Stomach smooth muscle (tissue), 2 donors: ENCODE measurements around the gene HIPK3.

ENCODE experiments used
- H3K27ac ChIP-seq: one replicate; pipeline ENCODE4 v1.7.0; 2013; ENCODE audit warnings: mild to moderate bottlenecking, low read length, inconsistent platforms
- H3K27me3 ChIP-seq, 2 donors: one replicate each; pipeline ENCODE4 v1.7.0; 2013; ENCODE audit warnings: low read length in 2 of 2; ENCODE audit not compliant: insufficient read depth in 2 of 2, control insufficient read depth in 1 of 2
- H3K36me3 ChIP-seq, 2 donors: one replicate each; pipeline ENCODE4 v1.7.0; 2013; ENCODE audit warnings: low read length in 2 of 2; ENCODE audit not compliant: control insufficient read depth in 2 of 2, insufficient read depth in 2 of 2
- H3K4me1 ChIP-seq: one replicate; pipeline ENCODE4 v1.7.0; 2013; ENCODE audit warnings: low read length; ENCODE audit not compliant: control insufficient read depth, insufficient read depth
- H3K4me3 ChIP-seq, 2 donors: one replicate each; pipeline ENCODE4 v1.7.0; 2013; ENCODE audit warnings: low read length in 2 of 2
- H3K9ac ChIP-seq, 2 donors: one replicate each; pipeline ENCODE4 v1.7.0; 2013; ENCODE audit warnings: low read length in 2 of 2, mild to moderate bottlenecking in 1 of 2
- H3K9me3 ChIP-seq, 2 donors: one replicate each; pipeline ENCODE4 v1.7.0; 2013; ENCODE audit warnings: low read length in 2 of 2; ENCODE audit not compliant: control insufficient read depth in 2 of 2
- donor health status: healthy.
- donor health status: Pancreatic carcinoma.

Gene HIPK3

DNA sequence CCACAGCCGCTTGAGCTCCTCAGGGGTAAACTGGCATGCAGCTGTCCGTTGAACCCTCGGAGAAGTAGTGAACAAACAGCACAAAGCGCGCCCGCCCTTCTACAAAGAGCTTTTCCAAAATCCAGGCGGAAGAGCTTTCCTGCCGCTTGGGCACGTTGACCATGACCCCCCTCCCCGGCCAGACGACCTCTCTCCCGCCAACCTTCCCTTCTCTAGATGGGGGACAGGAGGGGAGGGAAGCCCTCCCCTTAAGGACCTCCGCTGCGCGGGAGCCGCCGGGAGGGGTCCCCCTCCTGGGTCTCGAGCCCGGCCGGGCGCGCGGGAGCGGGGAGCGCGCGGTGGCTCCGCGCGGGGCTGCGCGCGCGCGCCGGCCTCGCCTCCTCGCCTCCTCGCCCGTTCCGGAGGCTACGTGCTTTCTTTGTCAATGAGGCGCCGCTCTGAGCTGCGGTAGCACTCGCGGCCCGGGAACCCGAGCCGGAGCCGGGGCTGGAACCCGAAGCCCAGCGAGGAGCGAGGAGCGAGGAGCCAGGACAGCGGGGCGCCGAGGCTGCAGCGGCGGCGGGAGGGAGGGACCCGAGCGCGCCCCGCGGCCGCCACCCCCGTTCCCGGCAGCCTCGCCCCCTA is 118.6 kb downstream of the HIPK3 start, which contains the start of gene KIAA1549L:
KIAA1549L (plus strand) TSS at position 421 of the 624 bp plus-strand sequence.
- H3K27me3 ChIP-seq = peaks cover 31 to 35% of the 10 kb centered on the region in 2 donors

DNA sequence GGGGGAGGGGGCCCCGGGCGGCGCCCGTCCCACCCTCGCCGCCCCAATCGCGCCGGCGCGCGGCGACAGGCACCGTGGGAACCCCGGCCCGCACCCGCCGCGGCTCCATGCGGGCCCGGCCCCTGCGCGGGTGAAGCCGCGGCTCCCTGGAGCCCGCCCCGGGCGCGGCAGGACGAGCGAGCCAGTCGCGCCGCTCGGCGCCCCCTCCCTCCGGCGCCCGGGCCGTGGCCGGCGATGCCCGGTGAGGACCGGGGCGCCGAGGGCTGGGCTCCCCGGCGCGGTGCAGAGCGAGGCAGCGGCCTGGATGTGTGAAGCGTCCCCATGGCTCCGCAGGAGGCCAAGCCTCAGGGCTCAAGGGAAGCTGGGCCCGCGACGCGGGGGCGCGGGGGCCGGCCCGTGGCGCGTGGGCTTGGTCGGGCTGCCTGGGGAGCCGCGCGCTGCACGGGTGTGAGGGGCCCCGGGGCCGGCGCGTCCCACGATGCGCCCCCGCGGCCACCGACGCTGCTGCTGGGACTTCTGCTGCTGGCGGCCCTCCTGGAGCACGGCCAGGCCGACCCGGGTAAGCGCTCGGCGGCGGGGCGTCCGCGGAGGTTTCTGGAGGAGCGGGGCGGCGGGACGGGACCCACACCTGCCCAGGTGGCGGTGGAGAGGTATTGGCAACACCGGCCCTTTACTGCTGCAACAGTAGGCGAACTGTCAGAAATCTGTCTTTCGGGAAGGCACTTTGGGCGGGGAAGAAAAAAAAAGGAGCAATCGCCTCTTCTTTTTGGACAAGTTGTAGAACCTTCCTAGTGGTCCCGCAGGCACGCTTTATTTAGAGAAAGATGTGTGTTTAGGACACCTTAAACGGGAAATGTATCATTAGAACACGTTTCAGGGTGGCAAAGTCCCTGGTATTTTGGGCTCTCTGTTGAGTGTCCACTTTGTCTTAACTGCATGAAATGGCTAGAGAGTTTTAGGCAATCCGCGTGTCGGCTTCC is 119.4 kb downstream of the HIPK3 start:
- Histone ChIP-seq H3K9ac (no peak overlapping the region), H3K36me3 (no peaks in the 10 kb centered on the region), H3K27ac (no peak overlapping the region), H3K27me3 (peaks cover 29 to 35% of the 10 kb centered on the region in 2 donors), H3K4me3 (peak overlapping the region in 1 of 2 donors; percentile 66), H3K4me1 (no peaks in the 10 kb centered on the region), H3K9me3 (no peaks in the 10 kb centered on the region)

More for the DNA sequence above, 118.6 kb downstream of the HIPK3 start, which contains the start of gene KIAA1549L:
- H3K4me3 ChIP-seq = peak within 1 kb of the TSS; percentile 42 to 66
- no peak within 1 kb of the TSS for H3K27ac ChIP-seq
- no peaks in the 10 kb centered on the region for H3K36me3 ChIP-seq
- H3K9ac ChIP-seq = no peak within 1 kb of the TSS
- H3K4me1 ChIP-seq = no peaks in the 10 kb centered on the region
- H3K9me3 ChIP-seq = no peaks in the 10 kb centered on the region

DNA sequence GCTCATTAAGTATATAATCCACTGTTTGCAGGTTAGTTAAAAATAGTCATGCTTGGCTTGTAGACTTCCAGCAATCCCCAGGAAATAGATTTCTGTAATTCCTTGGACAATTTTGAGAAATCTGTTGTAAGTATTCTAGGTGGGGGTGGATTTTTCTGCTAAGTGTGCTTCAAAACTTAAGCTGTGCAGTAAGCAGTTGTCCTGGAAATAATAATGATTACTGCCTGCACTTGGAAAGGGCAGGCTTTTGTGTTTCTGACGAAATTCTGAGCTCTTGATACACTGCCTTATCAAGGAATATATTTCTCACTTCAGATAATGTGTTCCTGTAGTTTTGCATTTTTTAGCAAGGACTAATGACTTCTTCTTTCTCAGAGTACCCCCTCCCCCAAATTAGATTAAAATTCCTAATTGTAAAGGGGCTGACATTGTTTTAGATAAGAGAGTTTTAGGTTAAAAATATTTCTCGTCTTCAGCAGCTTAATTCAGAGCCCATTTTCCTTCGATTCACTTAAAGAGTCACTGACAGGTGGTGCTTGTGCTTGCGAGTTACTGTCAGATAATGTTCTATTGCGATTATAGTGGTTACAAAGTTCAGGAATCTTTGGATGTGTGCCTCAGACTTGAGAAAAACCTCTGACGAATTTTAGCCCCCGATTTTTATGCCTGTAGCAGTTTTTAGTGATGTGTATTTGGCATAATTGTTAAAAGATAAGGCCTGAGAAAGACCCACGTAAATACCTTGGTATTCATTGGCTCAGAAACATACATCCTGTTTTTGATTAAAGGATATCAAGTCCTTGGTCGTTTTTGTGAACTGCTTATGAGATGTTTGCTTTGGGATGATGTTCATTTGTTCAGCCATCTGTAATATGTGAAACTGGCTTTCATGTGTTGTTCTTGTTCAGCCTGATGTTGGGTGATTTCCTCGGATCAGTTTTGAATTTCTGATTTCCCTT is 120.5 kb downstream of the HIPK3 start:
- H3K9ac ChIP-seq = no peak overlapping the region
- H3K9me3 ChIP-seq = no peaks in the 10 kb centered on the region
- H3K4me3 ChIP-seq = no peak overlapping the region
- H3K36me3 ChIP-seq = no peaks in the 10 kb centered on the region
- no peaks in the 10 kb centered on the region for H3K4me1 ChIP-seq
- H3K27me3 ChIP-seq = peaks cover 27 to 35% of the 10 kb centered on the region in 2 donors
- no peak overlapping the region for H3K27ac ChIP-seq

DNA sequence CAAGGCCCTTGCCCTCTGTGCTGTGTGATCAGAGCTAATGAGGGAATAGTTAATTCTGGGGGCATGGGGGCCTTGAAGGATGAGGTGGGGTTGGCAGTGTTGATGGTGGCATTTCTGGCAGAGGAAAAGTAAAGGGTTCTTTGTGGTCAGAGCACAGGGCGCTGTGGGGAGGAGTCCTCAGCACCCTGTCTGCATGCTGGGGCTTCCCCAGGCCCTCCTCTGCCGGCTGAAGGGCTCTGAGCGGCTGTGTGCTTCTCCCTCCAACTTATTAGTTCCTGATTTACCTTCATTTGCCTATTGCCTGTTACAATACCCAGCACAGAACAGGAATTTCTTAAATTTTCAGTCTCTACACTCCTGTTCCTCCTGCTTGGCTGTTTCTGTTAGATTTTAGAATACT is 122.8 kb downstream of the HIPK3 start:
- H3K27me3 ChIP-seq = peaks cover 18 to 22% of the 10 kb centered on the region in 2 donors
- H3K4me1 ChIP-seq = no peaks in the 10 kb centered on the region
- no peaks in the 10 kb centered on the region for H3K36me3 ChIP-seq
- H3K27ac ChIP-seq = no peak overlapping the region
- no peaks in the 10 kb centered on the region for H3K9me3 ChIP-seq
- H3K9ac ChIP-seq = no peak overlapping the region
- H3K4me3 ChIP-seq = no peak overlapping the region

DNA sequence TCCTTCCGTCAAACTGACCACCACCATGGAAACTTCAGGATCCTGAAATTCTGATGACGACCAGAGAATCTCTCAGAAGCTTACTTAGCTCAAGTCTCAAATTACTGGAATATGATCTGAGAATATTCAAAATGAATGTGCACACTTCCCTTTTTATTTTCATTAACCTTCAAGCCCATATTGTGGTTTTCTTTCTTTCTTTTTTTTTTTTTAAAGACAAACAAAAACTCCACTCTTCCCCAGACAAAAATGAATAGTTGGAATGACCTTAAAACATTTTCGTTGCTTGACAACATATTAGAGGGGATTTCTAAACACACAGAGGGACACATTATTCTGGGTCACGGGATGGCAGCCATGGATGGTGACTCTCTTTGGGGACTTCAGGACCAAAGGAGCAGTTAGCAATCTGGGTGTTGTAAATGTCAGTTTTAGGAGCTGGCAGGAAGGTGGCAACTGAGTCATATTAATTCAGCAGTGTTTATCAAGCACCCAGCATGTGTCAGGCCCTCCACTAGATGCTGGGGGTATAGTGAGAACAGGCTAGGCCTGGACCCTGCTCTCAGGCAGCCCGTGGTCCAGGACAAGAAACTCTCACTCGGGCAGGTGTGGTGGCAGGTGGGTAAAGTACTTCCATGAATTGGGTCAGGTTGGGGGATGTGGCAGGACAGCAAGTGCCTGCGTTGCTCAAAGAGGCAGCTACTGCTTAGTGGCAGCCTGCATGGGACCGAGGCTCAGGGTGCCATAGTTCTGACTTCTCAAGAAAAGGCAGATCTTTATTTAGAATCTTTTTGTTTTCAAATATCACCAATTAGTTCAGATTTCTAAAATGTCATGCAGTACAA is 126.1 kb downstream of the HIPK3 start:
- peaks cover 0 to 3% of the 10 kb centered on the region in 2 donors for H3K27me3 ChIP-seq
- no peaks in the 10 kb centered on the region for H3K9me3 ChIP-seq
- H3K4me3 ChIP-seq = no peak overlapping the region
- no peak overlapping the region for H3K9ac ChIP-seq
- H3K36me3 ChIP-seq = no peaks in the 10 kb centered on the region
- no peak overlapping the region for H3K27ac ChIP-seq
- no peaks in the 10 kb centered on the region for H3K4me1 ChIP-seq

DNA sequence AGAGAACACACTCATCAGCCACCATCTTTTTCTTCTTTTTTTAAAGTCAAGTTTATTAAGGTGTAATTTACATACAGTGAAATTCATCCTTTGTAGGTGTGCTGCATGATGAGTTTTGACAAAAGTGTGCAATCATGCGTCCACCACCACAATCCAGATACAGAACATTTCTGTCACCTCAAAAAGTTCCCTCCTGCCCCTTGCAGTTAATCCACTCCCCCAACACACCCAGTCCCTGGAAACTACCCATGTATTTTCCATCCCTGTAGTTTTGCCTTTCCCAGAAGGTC is 126.7 kb downstream of the HIPK3 start:
- H3K9ac ChIP-seq = no peak overlapping the region
- no peaks in the 10 kb centered on the region for H3K4me1 ChIP-seq
- H3K36me3 ChIP-seq = no peaks in the 10 kb centered on the region
- H3K4me3 ChIP-seq = no peak overlapping the region
- H3K27ac ChIP-seq = no peak overlapping the region
- H3K27me3 ChIP-seq = peaks cover 0 to 3% of the 10 kb centered on the region in 2 donors
- no peaks in the 10 kb centered on the region for H3K9me3 ChIP-seq

DNA sequence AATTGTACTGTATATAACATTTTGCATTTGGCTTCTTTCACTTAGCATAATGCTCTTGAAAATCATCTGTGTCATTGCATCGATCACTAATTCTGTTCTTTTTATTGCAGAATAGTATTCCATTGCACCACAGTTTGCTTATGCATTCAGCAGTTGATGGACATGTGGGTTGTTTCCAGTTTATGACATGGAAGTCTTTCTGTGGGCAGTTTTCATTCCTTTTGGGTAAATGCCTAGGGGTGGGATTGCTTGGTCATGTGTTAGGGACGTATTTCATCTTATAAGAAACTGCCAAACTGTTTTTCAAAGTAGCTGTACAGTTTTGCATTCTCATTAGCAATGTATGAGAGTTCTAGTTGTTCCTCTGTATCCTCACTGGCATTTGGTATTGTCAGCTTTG is 127.0 kb downstream of the HIPK3 start:
- no peak overlapping the region for H3K4me3 ChIP-seq
- no peaks in the 10 kb centered on the region for H3K36me3 ChIP-seq
- H3K27ac ChIP-seq = no peak overlapping the region
- H3K9me3 ChIP-seq = no peaks in the 10 kb centered on the region
- H3K4me1 ChIP-seq = no peaks in the 10 kb centered on the region
- no peak overlapping the region for H3K9ac ChIP-seq
- peaks cover 0 to 3% of the 10 kb centered on the region in 2 donors for H3K27me3 ChIP-seq

DNA sequence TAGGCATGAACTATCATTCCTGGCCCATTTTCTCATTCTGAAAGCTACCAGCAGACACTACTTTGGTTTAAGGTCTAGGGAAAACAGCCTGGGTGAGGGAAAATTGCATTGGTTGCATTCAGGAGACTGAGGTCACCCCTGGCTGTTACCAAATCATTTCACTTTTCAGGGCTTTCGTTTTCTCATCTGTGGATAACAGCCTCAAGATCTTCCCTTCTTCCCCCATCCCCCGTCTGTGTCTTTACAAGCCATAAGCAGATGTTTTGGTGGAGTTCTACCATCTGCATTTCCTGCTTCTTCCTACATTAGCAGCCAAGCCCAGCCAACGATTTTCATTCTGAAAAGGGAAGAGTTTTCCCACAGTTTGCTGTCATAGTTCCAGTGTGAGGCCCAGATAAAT is 130.4 kb downstream of the HIPK3 start:
- Histone ChIP-seq H3K27me3 (no peaks in the 10 kb centered on the region), H3K27ac (no peak overlapping the region), H3K36me3 (no peaks in the 10 kb centered on the region), H3K9ac (no peak overlapping the region), H3K4me1 (no peaks in the 10 kb centered on the region), H3K4me3 (no peak overlapping the region), H3K9me3 (no peaks in the 10 kb centered on the region)

DNA sequence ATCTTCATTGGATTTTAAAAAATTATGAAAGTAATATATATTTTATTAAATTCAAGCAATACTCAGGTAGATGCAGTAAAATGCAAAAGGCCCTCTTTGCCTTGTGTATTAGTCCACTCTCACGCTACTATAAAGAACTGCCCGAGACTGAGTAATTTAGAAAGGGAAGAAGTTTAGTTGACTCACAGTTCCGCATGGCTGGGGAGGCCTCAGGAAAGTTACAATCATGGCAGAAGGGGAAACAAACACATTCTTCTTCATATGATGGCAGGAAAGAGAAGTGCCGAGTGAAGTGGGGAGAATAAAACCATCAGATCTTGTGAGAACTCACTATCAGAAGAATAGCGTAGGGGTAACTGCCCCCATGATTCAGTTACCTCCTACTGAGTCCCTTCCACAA is 130.8 kb downstream of the HIPK3 start:
- Histone ChIP-seq H3K4me1 (no peaks in the 10 kb centered on the region), H3K27me3 (no peaks in the 10 kb centered on the region), H3K36me3 (no peaks in the 10 kb centered on the region), H3K9ac (no peak overlapping the region), H3K9me3 (no peaks in the 10 kb centered on the region), H3K4me3 (no peak overlapping the region), H3K27ac (no peak overlapping the region)
